H1 (cell line): ENCODE measurements around the gene HOXB6. TPM values are rescaled to one million over a fixed set of nuclear protein-coding genes. Genes with fewer than 3 reads are reported as not detected.

Experiments
- TAF7 ChIP-seq: optimal IDR thresholded peaks from 2 replicates; pipeline ENCODE3; 2011; ENCODE audit warnings: low read depth, mild to moderate bottlenecking, inconsistent platforms, low read length, moderate library complexity, borderline replicate concordance
- polyA plus RNA-seq, 7 experiments: library from polyadenylated mRNA; depleted of rRNA in 3 of 7; stranded (reverse) in 5 of 7; unstranded in 2 of 7; fragments of >200 nt in 5 of 7; fragments of 200-250 nt in 2 of 7; gene quantifications; 1 replicate in 5 of 7; 2 replicates in 1 of 7; 4 replicates in 1 of 7; pipeline versions ENCODE4 v1.2.1 to v1.2.3, GENCODE V29; 2011 to 2013; ENCODE audit warnings: missing spikeins in 2 of 7, mixed read lengths in 2 of 7
- total RNA-seq: library from RNA; stranded (reverse); fragmentation: NEBNext Ultra II Directional; extraction: Animal tissue kit (Norgen Biotek cat#: 25700); gene quantifications from 2 replicates; pipeline ENCODE4 v1.2.1, GENCODE V29; 2021

Gene HOXB6
- total and polyA plus RNA-seq, 2 of the 8 experiments (the other 6 are each of a cell fraction or from before 2014, with no cell fraction given): not detected

DNA sequence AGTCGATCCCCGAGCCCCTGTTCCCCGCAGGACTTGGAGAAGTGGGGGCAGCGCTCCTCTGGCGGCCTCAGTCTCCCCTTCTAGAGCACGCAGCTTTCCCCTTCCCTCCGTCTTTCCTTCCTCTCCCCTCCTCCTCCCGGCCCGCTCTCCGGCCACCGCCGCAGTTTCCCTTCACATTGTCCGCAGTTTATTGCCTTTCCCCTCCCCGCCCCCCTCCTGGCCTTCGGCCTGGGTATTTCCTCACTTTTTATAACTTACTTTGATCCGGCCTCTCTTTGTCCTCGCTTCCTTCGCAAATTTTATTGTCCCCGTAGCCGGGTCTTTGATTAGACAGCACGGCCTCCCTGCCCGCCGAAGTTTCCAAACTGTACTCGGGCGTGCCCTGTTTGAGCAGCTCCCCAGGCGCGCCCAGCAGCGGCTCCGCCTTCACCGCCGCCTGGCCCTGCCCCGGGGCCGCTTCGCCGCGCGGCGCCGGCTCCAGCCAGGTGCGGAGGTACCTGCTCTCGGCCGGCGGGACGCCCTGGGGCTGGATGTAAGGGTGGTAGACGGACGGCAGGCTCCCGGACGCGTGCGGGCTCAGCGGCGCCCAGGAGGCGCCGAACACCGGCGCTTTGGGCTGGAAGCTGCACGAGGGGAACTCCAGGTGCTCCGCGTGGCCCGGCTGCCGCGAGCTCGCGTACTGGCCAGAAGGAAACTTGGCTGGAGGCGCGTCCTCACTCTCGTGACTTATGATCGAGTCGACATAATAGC, 20.9 kb upstream of the HOXB6 start (continued):
- TF ChIP-seq TAF7: no peak
